ENCODE data around the gene SPEF2.

The SPEF2 gene

DNA sequence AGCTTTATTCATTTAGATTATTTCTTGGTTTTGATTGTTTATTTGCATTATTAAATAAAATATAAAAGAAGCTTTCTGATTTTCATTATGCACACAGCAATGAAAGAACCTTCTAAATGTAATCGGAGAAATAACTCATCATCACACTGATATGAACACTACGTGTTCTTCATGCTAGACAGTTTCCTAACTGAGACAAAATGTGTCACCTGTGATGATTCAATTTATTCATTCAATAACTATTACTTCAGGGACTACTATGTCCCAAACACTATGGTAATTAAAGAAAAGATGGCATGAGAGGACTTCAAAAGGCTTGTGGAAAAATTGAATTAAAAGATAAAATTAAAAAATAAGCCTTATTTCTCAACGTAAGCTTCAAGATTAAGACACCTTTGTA lies 118.1 kb downstream of the SPEF2 start:
- no peak for DNase-seq

- DNase-seq = no peak
These were observed 118.6 kb downstream of the SPEF2 start for GRCh38 chr5:35736280-35736679.

DNA sequence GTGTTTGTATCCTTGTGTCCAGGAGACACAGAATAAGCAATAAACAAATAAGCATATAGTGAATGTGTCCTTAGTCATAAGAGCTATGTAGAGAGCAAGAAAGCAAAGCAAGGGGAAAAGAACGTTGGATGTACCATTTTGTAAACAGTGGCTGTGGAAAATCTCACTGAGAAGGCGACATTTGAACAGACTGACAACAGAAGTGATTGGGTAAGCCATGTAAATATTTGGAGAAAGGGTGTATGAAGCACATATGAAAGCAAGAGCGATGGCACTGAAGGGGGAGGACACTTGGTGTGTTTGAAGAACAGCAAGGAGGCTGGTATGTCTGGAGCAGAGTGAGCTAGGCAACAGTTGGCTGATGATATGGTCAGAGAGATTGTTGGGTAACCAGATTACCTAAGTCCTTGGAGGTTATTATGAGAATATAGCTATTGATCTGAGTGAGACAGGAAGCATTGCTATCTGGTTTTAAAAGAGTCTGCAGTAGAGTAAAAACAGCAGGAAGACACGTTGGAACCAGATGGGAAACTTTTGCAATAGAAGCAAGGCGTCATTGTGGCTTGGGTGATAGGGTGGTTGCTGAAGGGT lies 123.6 kb downstream of the SPEF2 start:
- DNase-seq = no peak

DNA sequence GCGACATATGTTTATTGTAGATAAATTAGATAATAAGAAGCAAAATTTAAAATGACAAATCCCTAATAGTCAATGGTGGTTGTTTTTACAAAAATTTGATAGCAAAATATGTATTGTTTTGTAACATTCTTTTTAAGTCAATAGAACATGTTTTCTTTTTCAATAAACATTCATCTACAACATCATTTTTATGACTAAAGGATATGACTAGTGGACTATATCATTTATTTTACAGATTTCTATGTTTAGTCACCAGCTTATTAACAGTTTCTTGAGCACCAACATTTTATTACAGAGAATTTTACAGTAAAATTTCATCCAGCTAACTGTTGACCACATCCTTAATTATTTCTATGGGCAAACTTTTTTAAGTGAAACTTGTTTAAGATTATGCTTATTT lies 124.3 kb downstream of the SPEF2 start:
- no peak for DNase-seq

GRCh38 chr5:35743644-35744043 lies 126.0 kb downstream of the SPEF2 start:
- DNase-seq = no peak

GRCh38 chr5:35745193-35745592 lies 127.5 kb downstream of the SPEF2 start:
- no peak for DNase-seq

- DNase-seq = no peak
These were observed 128.0 kb downstream of the SPEF2 start for GRCh38 chr5:35745660-35746059.

DNA sequence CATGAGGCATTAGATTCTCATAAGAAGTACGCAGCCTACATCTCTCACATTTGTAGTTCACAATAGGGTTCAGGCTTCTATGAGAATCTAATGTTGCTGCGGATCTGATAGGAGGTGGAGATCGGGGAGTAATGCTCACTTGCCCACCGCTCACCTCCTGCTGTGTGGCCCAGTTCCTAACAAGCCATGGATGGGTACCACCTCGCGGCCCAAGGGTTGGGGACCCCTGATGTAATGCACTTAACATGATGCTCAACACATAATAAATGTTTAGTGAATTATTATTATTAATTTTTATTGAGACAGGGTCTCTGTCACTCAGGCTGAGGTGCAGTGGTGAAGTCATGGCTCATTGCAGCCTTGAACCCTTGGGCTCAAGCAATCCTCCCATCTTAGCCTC lies 134.3 kb downstream of the SPEF2 start:
- no peak for DNase-seq

DNA sequence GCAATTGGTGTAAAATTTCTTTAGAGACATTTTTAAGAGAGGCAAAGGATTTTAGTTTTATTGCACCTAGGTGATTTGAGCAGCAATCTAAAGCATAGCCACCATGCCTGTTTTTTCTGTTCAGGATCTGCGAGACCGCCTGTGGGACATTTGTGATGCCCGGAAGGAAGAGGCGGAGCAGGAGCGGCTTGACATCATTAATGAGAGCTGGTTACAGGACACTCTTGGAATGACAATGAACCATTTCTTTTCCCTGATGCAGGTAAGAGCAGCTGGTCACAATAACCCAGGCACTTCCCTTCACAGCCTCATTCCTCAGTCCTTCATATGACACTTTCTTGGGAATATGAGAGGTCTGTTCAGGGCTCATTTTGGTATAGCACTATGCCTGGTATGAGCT lies 135.8 kb downstream of the SPEF2 start:
- no peak for DNase-seq

- no peak for DNase-seq
These were observed 136.8 kb downstream of the SPEF2 start for GRCh38 chr5:35754481-35754880.

- DNase-seq = no peak
These were observed 138.3 kb downstream of the SPEF2 start for GRCh38 chr5:35755966-35756365.

GRCh38 chr5:35758151-35758724 lies 140.6 kb downstream of the SPEF2 start:
- no peak for DNase-seq

GRCh38 chr5:35761541-35761940 lies 143.9 kb downstream of the SPEF2 start:
- no peak for DNase-seq

DNA sequence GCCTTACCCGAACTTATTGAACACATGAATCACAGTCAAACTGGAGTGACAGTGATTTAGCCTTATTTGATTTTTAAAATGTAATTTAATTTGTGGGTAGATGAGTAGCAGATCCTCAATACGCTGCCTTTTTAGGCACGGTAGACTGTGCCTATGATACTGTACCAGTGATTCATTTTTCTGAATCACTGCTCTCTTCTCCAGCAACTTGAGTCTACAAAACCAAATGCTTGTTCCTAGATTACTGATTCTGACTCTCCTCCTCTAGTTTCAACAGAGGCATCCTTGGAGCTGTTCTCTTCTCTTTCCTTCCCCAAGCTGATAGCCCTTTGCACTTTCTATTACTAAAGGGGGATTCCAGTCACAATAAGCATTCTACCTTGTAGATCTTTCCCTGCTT lies 144.7 kb downstream of the SPEF2 start:
- DNase-seq = no peak

- DNase-seq = no peak
These were observed 148.3 kb downstream of the SPEF2 start for GRCh38 chr5:35765921-35766320.

- DNase-seq = no peak
These were observed 153.6 kb downstream of the SPEF2 start for GRCh38 chr5:35771300-35771699.

DNA sequence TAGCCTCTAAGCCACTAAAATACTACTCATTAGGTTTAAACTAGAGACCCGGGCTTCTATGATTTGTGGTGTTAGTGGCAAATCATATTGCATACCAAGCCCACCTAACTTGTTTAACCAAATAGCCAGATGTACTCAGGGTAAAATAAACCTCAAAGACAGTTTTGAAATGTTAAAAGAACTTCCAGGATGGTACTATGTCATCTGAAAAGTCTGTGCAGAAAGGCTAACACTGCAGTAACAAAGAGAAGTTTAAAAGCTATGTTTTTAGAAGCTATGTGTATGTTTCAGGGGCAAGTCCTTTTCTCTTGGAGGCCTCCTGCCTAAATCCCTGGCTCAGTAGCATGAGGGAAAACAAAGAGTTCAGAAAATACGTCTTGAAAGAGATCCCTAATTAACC lies 154.2 kb downstream of the SPEF2 start:
- no peak for DNase-seq

- DNase-seq = no peak
These were observed 156.3 kb downstream of the SPEF2 start for GRCh38 chr5:35773967-35774366.

DNA sequence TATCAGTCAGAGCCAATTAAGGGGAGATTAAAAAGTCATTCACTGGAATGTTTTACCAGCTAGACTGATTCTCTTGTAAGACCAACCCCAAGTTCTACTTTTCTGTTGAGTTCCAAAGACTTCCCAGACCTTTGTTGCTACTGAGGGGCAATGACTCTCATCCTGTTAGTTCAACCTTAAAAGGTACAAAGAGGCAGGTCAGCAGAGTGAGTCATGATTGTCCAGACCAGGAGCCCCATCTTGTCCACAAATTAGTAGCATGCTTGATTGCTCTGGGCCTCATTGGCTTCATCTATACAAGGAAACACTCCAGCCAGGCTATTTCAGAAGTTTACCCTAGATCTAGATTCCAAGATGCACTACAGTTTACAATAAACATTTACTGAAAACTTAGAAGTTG lies 159.1 kb downstream of the SPEF2 start:
- DNase-seq = no peak

DNA sequence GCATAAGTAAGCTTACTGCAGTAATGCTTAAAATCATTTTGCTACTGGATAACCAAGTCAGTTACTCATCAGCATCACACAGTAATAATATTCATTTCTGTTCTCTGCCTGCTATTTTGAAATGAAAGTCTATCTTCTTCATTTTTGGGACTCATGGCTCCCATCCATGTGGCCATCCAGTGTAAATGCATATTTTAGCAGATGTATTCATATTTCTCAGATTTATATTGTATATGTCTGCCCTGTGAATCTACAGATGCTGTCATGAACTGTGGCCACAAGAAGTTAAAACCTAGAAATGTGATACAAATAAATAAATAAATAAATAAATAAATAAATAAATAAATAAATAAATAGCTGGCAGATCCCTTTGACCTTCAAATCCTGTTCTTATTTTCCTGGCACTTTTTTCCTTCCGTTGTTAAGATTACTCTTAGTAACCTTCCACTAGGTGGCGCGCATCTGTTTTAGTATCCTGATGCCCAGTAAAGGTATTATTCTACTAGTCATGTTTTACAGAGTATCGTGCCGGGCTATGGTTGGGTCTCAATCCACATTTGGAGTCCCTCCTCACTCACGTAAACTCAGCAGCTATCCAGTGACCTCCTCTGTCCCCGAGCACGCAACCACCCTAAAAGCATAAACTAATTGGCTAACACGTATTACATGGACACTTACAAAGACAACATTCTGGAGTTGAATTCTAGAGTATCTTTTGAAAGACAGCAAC lies 159.9 kb downstream of the SPEF2 start:
- peak; percentile 50 for DNase-seq

DNA sequence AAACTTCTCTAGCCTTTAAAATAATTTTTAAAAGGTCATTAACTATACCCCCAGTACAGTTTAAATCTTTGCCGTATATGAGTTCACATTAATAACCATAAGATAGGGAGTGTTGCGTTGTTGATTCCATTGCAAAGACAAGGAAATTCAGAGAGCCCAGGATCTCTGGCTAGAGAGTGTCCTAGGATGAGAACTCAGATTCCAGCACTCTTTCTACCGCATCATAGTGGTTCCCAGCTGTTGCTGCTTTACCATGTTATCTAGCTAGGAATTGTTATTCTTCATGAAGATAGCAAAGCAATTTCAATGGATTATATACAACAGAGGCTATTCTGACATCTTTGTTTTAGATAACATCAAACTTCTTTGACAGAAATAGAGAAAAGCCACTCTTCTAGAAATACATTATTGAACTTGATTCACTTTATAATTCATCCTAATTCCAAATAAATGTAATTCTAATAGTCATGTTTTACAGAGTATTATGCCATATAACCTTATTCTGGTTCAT lies 160.7 kb downstream of the SPEF2 start:
- DNase-seq = no peak

- DNase-seq = peak; percentile 21
These were observed 162.6 kb downstream of the SPEF2 start for GRCh38 chr5:35780236-35780635.

- no peak for DNase-seq
These were observed 163.6 kb downstream of the SPEF2 start for GRCh38 chr5:35781181-35781790.

- no peak for DNase-seq
These were observed 165.9 kb downstream of the SPEF2 start for GRCh38 chr5:35783551-35783950.

Data from activated CD4-positive, alpha-beta T cell treated with anti-CD3 and anti-CD28 coated beads for 1 hour (primary cell).